Measurements from ENCODE around the gene ARHGDIA.
A peak's percentile ranks its signal among the peaks of the same experiment; 100 is the strongest.

The ARHGDIA gene

GRCh38 chr17:81888988-81889595 is 18.0 kb upstream of the ARHGDIA start:
- no peak for DNase-seq (ENCODE audit: low read depth in 2 of 2)

GRCh38 chr17:81888105-81888987 is 17.2 kb upstream of the ARHGDIA start:
- no peak for DNase-seq (ENCODE audit: low read depth in 2 of 2)

- no peak for DNase-seq (ENCODE audit: low read depth in 2 of 2)
These were observed 14.9 kb upstream of the ARHGDIA start for GRCh38 chr17:81885869-81886548.

GRCh38 chr17:81885454-81885853 is 14.3 kb upstream of the ARHGDIA start:
- DNase-seq (ENCODE audit: low read depth in 2 of 2), result no peak

- no peak for DNase-seq (ENCODE audit: low read depth in 2 of 2)
These were observed 13.8 kb upstream of the ARHGDIA start for GRCh38 chr17:81884968-81885367.

- no peak for DNase-seq (ENCODE audit: low read depth in 2 of 2)
These were observed 13.4 kb upstream of the ARHGDIA start for GRCh38 chr17:81884520-81884919.

GRCh38 chr17:81879121-81879520 is 8.0 kb upstream of the ARHGDIA start:
- DNase-seq (ENCODE audit: low read depth in 2 of 2), result no peak

GRCh38 chr17:81878294-81878693 is 7.2 kb upstream of the ARHGDIA start:
- no peak for DNase-seq (ENCODE audit: low read depth in 2 of 2)

- DNase-seq (ENCODE audit: low read depth in 2 of 2), result no peak
These were observed 6.4 kb upstream of the ARHGDIA start for GRCh38 chr17:81877569-81877968.

- DNase-seq (ENCODE audit: low read depth in 2 of 2), result peak; percentile 93
These were observed 472 bp upstream of the ARHGDIA start for GRCh38 chr17:81871387-81872230.

GRCh38 chr17:81870131-81870980 is 781 bp downstream of the ARHGDIA start:
- no peak for DNase-seq (ENCODE audit: low read depth in 2 of 2)

GRCh38 chr17:81869221-81870130 is 1.7 kb downstream of the ARHGDIA start:
- no peak for DNase-seq (ENCODE audit: low read depth in 2 of 2)

- DNase-seq (ENCODE audit: low read depth in 2 of 2), result no peak
These were observed 2.4 kb downstream of the ARHGDIA start for GRCh38 chr17:81868674-81869220.

- no peak for DNase-seq (ENCODE audit: low read depth in 2 of 2)
These were observed 3.0 kb downstream of the ARHGDIA start for GRCh38 chr17:81867991-81868673.

- no peak for DNase-seq (ENCODE audit: low read depth in 2 of 2)
These were observed 3.8 kb downstream of the ARHGDIA start for GRCh38 chr17:81867170-81867990.

GRCh38 chr17:81866440-81867169 is 4.5 kb downstream of the ARHGDIA start:
- no peak for DNase-seq (ENCODE audit: low read depth in 2 of 2)

GRCh38 chr17:81865733-81866439 is 5.3 kb downstream of the ARHGDIA start:
- no peak for DNase-seq (ENCODE audit: low read depth in 2 of 2)
